CD4-positive, alpha-beta T cell (primary cell): ENCODE data around the gene NAV2. TPM values are rescaled to one million over a fixed set of nuclear protein-coding genes. Genes with fewer than 3 reads are reported as not detected.

Experiments used
- ATAC-seq: fragments of 200-7000 bp; cut with Tn5 transposase; one replicate; pipeline ENCODE4 v1.10.0; 2022; ENCODE audit warnings: mild to moderate bottlenecking; ENCODE audit not compliant: poor library complexity
- CTCF ChIA-PET: fragments of 350-600 bp; sonication (Branson Sonifier 250); formaldehyde crosslinking; loops from one replicate; lab custom pipeline; 2021; ENCODE audit warnings: antibody characterized with exemption, inconsistent platforms; lab: Charles Lee
- POLR2A ChIA-PET: fragments of 350-600 bp; sonication (Branson Sonifier 250); formaldehyde crosslinking; loops from one replicate; lab custom pipeline; 2021; ENCODE audit warnings: antibody characterized with exemption, inconsistent platforms; lab: Charles Lee
- DNase-seq, 14 experiments: peaks; one replicate each; pipeline ENCODE4 v3.0.0-alpha.2; 2013 to 2020; ENCODE audit warnings: mixed read lengths in 2 of 14
- H3K27ac ChIP-seq, 2 donors: one replicate each; pipeline versions ENCODE4 v1.5.1 to v1.7.0; 2013; ENCODE audit warnings: low read length in 2 of 2, low read depth in 1 of 2, mild to moderate bottlenecking in 1 of 2
- H3K27me3 ChIP-seq, 2 experiments: 1 replicate in 1 of 2; 2 replicates in 1 of 2; pipeline versions ENCODE4 v1.6.1 to v1.7.0; 2013; ENCODE audit warnings: low read length in 2 of 2, control low read depth in 1 of 2, mild to moderate bottlenecking in 1 of 2, moderate library complexity in 1 of 2; ENCODE audit not compliant: insufficient read depth in 2 of 2, control insufficient read depth in 1 of 2
- H3K36me3 ChIP-seq: one replicate; pipeline ENCODE4 v1.6.1; 2013; ENCODE audit warnings: low read length, control low read depth; ENCODE audit not compliant: insufficient read depth
- H3K4me1 ChIP-seq: one replicate; pipeline ENCODE4 v1.6.1; 2013; ENCODE audit warnings: low read length, control low read depth; ENCODE audit not compliant: insufficient read depth
- H3K4me3 ChIP-seq: one replicate; pipeline ENCODE4 v1.5.1; 2013; ENCODE audit warnings: mild to moderate bottlenecking, low read length, moderate library complexity
- H3K9me3 ChIP-seq, 2 experiments: 1 replicate in 1 of 2; 2 replicates in 1 of 2; pipeline versions ENCODE4 v1.6.1 to v1.7.0; 2013; ENCODE audit warnings: low read length in 2 of 2, mild to moderate bottlenecking in 2 of 2, control low read depth in 1 of 2, moderate library complexity in 1 of 2; ENCODE audit not compliant: control insufficient read depth in 1 of 2, insufficient read depth in 1 of 2
- H3K27ac Mint-ChIP-seq: one replicate; pipeline ENCODE4 v1.8.0; 2020; ENCODE audit warnings: mixed read lengths
- H3K27me3 Mint-ChIP-seq: one replicate; pipeline ENCODE4 v1.8.0; 2021; ENCODE audit warnings: mixed read lengths
- H3K36me3 Mint-ChIP-seq: one replicate; pipeline ENCODE4 v1.8.0; 2021; ENCODE audit warnings: low read depth, mixed read lengths
- H3K4me1 Mint-ChIP-seq: one replicate; pipeline ENCODE4 v1.8.0; 2021; ENCODE audit warnings: low read depth, mixed read lengths
- H3K4me3 Mint-ChIP-seq: one replicate; pipeline ENCODE4 v1.8.0; 2020; ENCODE audit warnings: mild to moderate bottlenecking, mixed read lengths
- H3K9me3 Mint-ChIP-seq: one replicate; pipeline ENCODE4 v1.8.0; 2020; ENCODE audit warnings: mixed read lengths
- intact Hi-C, 2 experiments: fragments of 100-400 bp; cut with DNase I in 1 of 2; cut with micrococcal nuclease in 1 of 2; formaldehyde crosslinking; loops; one replicate each; pipeline versions ENCODE4 v1.15.1 to v1.9.0; 2023 to 2025; cut with DNase I, micrococcal nuclease
- total RNA-seq, 174 experiments: library from RNA in 2 of 174; stranded (reverse) in 2 of 174; gene quantifications; one replicate each; pipeline ENCODE4 v1.2.3 and lab custom pipeline; 2021 to 2026
- TF ChIP-seq, protein P1 (sequence below): fragments of 200-600 bp; IDR thresholded peaks from one replicate; pipeline ENCODE4 v1.8.0; 2022; ENCODE audit warnings: antibody characterized with exemption, mild to moderate bottlenecking

Gene NAV2
- total RNA-seq, 2 experiments from 2014 or later, result 0.55 to 0.64 TPM

DNA sequence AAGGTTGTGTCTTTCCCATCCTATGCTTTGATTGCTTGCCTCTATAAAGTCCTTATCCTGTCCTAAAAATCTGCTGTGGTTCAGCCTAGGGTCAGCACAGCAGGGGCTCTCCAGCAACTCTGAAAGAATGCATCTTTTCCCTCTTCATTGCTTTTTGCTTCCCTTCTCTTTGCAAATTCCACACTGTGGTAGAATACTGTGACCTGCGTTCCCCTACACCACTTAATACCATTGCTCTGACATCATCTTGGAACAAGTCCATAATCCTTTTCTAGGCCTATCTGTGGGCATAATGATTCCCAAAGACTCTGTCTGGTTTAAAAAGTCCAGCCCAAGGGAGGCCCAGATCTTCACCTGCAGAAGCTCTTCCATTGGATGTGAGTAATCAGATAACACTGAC, 177.7 kb downstream of the NAV2 start:
- no peak overlapping the region for H3K4me3 ChIP-seq
- DNase-seq, result no peak
- Mint-ChIP-seq H3K9me3 (no peaks in the 10 kb centered on the region), H3K27me3 (no peaks in the 10 kb centered on the region), H3K36me3 (no peaks in the 10 kb centered on the region), H3K4me3 (no peak overlapping the region), H3K27ac (no peak overlapping the region), H3K4me1 (no peaks in the 10 kb centered on the region)
- intact Hi-C loops, result no loop called here
- no peaks in the 10 kb centered on the region for H3K36me3 ChIP-seq
- TF ChIP-seq, protein P1, sequence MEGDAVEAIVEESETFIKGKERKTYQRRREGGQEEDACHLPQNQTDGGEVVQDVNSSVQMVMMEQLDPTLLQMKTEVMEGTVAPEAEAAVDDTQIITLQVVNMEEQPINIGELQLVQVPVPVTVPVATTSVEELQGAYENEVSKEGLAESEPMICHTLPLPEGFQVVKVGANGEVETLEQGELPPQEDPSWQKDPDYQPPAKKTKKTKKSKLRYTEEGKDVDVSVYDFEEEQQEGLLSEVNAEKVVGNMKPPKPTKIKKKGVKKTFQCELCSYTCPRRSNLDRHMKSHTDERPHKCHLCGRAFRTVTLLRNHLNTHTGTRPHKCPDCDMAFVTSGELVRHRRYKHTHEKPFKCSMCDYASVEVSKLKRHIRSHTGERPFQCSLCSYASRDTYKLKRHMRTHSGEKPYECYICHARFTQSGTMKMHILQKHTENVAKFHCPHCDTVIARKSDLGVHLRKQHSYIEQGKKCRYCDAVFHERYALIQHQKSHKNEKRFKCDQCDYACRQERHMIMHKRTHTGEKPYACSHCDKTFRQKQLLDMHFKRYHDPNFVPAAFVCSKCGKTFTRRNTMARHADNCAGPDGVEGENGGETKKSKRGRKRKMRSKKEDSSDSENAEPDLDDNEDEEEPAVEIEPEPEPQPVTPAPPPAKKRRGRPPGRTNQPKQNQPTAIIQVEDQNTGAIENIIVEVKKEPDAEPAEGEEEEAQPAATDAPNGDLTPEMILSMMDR, result no peak
- POLR2A ChIA-PET, result no interaction called here
- no peak for ATAC-seq
- H3K9me3 ChIP-seq, result no peaks in the 10 kb centered on the region
- H3K4me1 ChIP-seq, result no peaks in the 10 kb centered on the region
- no peaks in the 10 kb centered on the region for H3K27me3 ChIP-seq
- CTCF ChIA-PET, result no interaction called here
- H3K27ac ChIP-seq, result no peak overlapping the region

DNA sequence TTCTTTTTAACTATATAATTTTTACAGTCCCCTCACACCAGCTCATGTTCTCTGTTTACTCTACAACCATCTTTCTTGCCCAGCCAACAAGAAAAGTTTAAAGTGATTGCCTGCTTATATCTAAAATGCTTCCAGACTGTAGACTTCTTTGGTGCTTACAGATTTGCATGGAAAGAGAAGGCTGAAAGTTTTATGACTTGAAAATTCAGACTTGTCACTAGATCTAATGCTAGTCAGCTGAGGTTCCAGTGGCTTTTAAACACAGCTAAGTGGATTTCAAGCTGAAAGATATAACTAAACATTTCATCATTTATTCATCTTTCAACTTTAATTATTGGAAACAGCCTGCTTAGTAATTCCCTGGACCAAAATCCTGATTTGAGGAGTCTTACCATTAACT, 178.4 kb downstream of the NAV2 start:
- Histone ChIP-seq H3K4me3 (no peak overlapping the region), H3K27me3 (no peaks in the 10 kb centered on the region), H3K27ac (no peak overlapping the region), H3K9me3 (no peaks in the 10 kb centered on the region), H3K4me1 (no peaks in the 10 kb centered on the region), H3K36me3 (no peaks in the 10 kb centered on the region)
- no peak for DNase-seq
- ATAC-seq, result no peak
- no peaks in the 10 kb centered on the region for H3K27me3 Mint-ChIP-seq
- no peak overlapping the region for H3K27ac Mint-ChIP-seq
- H3K4me1 Mint-ChIP-seq, result no peaks in the 10 kb centered on the region
- intact Hi-C loops, result no loop called here
- H3K4me3 Mint-ChIP-seq, result no peak overlapping the region
- POLR2A ChIA-PET, result no interaction called here
- TF ChIP-seq, protein P1, result no peak
- no peaks in the 10 kb centered on the region for H3K9me3 Mint-ChIP-seq
- CTCF ChIA-PET, result no interaction called here
- H3K36me3 Mint-ChIP-seq, result no peaks in the 10 kb centered on the region

DNA sequence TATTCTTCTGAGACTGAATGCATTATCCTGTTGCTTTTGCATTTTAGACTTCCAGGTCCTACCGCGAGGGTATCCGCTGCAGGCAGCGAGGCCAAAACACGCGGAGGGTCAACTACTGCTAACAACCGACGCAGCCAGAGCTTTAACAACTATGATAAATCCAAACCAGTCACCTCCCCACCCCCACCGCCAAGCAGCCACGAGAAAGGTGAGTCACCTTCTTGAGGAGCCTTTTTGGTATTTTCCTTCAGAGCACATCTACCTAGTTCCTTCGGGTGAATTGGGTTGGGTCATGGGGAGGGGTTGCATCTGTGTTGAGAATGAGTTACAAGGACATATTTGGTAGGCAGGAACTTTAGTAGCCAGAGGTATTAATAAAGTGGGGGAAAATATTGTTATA, 179.8 kb downstream of the NAV2 start:
- H3K9me3 ChIP-seq, result no peaks in the 10 kb centered on the region
- no peaks in the 10 kb centered on the region for H3K27me3 Mint-ChIP-seq
- no peaks in the 10 kb centered on the region for H3K4me1 Mint-ChIP-seq
- ATAC-seq (no peak), DNase-seq (no peak)
- no peaks in the 10 kb centered on the region for H3K36me3 Mint-ChIP-seq
- CTCF ChIA-PET, result no interaction called here
- POLR2A ChIA-PET, result no interaction called here
- TF ChIP-seq, protein P1, result no peak
- no peaks in the 10 kb centered on the region for H3K27me3 ChIP-seq
- H3K36me3 ChIP-seq, result no peaks in the 10 kb centered on the region
- intact Hi-C loops, result no loop called here
- H3K27ac Mint-ChIP-seq, result no peak overlapping the region
- no peaks in the 10 kb centered on the region for H3K4me1 ChIP-seq
- no peak overlapping the region for H3K27ac ChIP-seq
- no peak overlapping the region for H3K4me3 Mint-ChIP-seq
- no peaks in the 10 kb centered on the region for H3K9me3 Mint-ChIP-seq
- H3K4me3 ChIP-seq, result no peak overlapping the region
